ENCODE results near the gene RAB20. TPM values are rescaled to one million over a fixed set of nuclear protein-coding genes. Genes with fewer than 3 reads are reported as not detected.

Gene RAB20
- total RNA-seq, 1 experiment from 2014 or later = 7.9 TPM

DNA sequence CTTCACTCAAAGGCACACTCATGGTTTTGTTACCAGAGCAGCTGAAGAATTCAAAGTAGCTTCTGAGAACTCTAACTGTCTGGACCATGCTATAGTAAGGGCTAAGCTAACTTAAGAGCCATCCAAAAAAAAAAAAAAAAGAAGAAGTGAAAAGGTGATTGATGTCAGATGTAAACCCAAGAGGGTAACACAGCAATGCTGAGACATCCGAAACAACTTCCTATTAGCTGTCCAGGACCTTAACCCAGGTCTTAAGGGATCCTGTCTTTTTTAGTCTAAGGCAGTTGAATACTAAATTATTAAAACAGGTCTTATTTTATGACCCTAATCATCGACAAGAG is 11.2 kb upstream of the RAB20 start:
- TF ChIP-seq TCF7L2 (IDR thresholded peaks at IDR 0.05; ENCODE audit: low read depth, low read length) = no peak
- intact Hi-C loops (cut with micrococcal nuclease; ENCODE audit: unreplicated experiment) (no loop called here), in situ Hi-C loops (cut with HindIII; ENCODE audit: low pct_unique_long_range_greater_than_20kb, low sequenced_read_pairs) (no loop called here)
- H3K36me3 ChIP-seq (ENCODE audit: control insufficient read depth, insufficient read depth, low read length) = no peaks in the 10 kb centered on the region
- no peaks in the 10 kb centered on the region for H3K9me3 ChIP-seq (ENCODE audit: control insufficient read depth, insufficient read depth, low read depth, low read length)
- CTCF ChIA-PET = no interaction called here
- H3K4me1 ChIP-seq (ENCODE audit: control insufficient read depth, insufficient read depth, low read length) = no peaks in the 10 kb centered on the region
- no peaks in the 10 kb centered on the region; the same call in 1 of the 2 replicates for H3K27me3 ChIP-seq (ENCODE audit: control insufficient read depth, insufficient read depth, low read length)
- BruUV-seq (replicated peaks) = no TSS peak
- H3K4me3 ChIP-seq (ENCODE audit: low read depth in 2 of 2, low read length in 2 of 2) = no peak overlapping the region
- POLR2A ChIA-PET = no interaction called here
- no peak for ATAC-seq
- H3K27ac ChIP-seq (ENCODE audit: low read length) = no peak overlapping the region
- no peak for DNase-seq (ENCODE audit: low read depth, low spot score)

DNA sequence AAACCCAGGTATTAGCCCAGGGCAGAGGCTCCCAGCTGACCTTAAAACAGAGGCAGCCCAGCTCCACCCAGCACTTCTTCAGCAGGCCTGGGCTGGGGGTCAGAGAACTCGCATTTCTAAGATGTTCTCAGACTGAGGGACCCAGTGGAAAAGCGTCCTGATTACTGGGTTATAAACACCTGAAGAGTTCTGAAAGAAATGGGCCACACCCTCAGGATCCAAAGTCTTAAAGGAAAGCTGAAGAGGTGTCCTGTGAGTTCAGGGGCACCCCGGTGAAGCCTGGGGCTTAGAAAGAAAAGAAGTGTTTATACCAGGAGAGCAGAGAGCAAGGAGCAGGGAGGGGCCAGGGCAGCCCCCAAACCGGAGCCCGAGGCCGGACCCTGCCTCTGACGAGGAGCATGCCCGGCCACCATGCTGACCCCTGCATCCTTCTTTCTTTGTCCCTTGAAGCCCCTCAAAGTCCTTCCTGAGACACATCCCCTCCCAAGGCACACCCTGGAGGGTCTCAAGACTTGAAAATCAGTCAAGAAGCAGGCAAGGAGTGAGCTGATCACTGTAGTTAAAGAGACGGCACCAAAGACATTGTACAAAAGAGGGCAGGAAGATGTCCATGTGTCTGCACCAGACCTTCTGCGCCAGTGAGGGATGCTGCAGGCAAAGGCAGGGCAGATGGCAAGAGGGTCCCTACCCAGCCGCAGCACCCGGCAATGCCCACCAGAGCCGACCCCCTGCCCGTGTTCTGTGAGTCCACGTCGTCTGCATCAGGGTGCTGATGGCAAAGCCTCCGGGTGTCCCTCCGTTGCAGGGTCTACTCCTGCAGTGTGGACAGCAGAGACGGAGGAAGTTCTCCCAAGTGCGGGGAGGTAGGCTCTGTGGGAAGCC is 10.6 kb upstream of the RAB20 start:
- CTCF ChIA-PET = no interaction called here
- Histone ChIP-seq H3K9me3 (ENCODE audit: control insufficient read depth, insufficient read depth, low read depth, low read length) (no peaks in the 10 kb centered on the region), H3K36me3 (ENCODE audit: control insufficient read depth, insufficient read depth, low read length) (no peaks in the 10 kb centered on the region), H3K27me3 (ENCODE audit: control insufficient read depth, insufficient read depth, low read length) (no peaks in the 10 kb centered on the region; the same call in 1 of the 2 replicates), H3K27ac (ENCODE audit: low read length) (no peak overlapping the region), H3K4me1 (ENCODE audit: control insufficient read depth, insufficient read depth, low read length) (no peaks in the 10 kb centered on the region), H3K4me3 (ENCODE audit: low read depth in 2 of 2, low read length in 2 of 2) (no peak overlapping the region)
- BruUV-seq (replicated peaks) = no TSS peak
- TF ChIP-seq SIN3A (IDR thresholded peaks at IDR 0.05; ENCODE audit: borderline replicate concordance, insufficient read depth, low read depth, low read length) (no peak), POLR2AphosphoS5 (IDR thresholded peaks at IDR 0.05; ENCODE audit: low read depth, low read length) (no peak), TCF7L2 (IDR thresholded peaks at IDR 0.05; ENCODE audit: low read depth, low read length) (no peak)
- TF ChIP-seq, protein P1, sequence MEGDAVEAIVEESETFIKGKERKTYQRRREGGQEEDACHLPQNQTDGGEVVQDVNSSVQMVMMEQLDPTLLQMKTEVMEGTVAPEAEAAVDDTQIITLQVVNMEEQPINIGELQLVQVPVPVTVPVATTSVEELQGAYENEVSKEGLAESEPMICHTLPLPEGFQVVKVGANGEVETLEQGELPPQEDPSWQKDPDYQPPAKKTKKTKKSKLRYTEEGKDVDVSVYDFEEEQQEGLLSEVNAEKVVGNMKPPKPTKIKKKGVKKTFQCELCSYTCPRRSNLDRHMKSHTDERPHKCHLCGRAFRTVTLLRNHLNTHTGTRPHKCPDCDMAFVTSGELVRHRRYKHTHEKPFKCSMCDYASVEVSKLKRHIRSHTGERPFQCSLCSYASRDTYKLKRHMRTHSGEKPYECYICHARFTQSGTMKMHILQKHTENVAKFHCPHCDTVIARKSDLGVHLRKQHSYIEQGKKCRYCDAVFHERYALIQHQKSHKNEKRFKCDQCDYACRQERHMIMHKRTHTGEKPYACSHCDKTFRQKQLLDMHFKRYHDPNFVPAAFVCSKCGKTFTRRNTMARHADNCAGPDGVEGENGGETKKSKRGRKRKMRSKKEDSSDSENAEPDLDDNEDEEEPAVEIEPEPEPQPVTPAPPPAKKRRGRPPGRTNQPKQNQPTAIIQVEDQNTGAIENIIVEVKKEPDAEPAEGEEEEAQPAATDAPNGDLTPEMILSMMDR (IDR thresholded peaks at IDR 0.05) = no peak
- TF ChIP-seq, protein P2, sequence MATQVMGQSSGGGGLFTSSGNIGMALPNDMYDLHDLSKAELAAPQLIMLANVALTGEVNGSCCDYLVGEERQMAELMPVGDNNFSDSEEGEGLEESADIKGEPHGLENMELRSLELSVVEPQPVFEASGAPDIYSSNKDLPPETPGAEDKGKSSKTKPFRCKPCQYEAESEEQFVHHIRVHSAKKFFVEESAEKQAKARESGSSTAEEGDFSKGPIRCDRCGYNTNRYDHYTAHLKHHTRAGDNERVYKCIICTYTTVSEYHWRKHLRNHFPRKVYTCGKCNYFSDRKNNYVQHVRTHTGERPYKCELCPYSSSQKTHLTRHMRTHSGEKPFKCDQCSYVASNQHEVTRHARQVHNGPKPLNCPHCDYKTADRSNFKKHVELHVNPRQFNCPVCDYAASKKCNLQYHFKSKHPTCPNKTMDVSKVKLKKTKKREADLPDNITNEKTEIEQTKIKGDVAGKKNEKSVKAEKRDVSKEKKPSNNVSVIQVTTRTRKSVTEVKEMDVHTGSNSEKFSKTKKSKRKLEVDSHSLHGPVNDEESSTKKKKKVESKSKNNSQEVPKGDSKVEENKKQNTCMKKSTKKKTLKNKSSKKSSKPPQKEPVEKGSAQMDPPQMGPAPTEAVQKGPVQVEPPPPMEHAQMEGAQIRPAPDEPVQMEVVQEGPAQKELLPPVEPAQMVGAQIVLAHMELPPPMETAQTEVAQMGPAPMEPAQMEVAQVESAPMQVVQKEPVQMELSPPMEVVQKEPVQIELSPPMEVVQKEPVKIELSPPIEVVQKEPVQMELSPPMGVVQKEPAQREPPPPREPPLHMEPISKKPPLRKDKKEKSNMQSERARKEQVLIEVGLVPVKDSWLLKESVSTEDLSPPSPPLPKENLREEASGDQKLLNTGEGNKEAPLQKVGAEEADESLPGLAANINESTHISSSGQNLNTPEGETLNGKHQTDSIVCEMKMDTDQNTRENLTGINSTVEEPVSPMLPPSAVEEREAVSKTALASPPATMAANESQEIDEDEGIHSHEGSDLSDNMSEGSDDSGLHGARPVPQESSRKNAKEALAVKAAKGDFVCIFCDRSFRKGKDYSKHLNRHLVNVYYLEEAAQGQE (IDR thresholded peaks at IDR 0.05; ENCODE audit: insufficient read depth in 1 of 2, low read depth in 2 of 2, low read length in 1 of 2) = no peak
- in situ Hi-C loops (cut with HindIII; ENCODE audit: low pct_unique_long_range_greater_than_20kb, low sequenced_read_pairs) (no loop called here), intact Hi-C loops (cut with micrococcal nuclease; ENCODE audit: unreplicated experiment) (no loop called here)
- ATAC-seq (no peak), DNase-seq (ENCODE audit: low read depth, low spot score) (no peak)
- POLR2A ChIA-PET = no interaction called here

DNA sequence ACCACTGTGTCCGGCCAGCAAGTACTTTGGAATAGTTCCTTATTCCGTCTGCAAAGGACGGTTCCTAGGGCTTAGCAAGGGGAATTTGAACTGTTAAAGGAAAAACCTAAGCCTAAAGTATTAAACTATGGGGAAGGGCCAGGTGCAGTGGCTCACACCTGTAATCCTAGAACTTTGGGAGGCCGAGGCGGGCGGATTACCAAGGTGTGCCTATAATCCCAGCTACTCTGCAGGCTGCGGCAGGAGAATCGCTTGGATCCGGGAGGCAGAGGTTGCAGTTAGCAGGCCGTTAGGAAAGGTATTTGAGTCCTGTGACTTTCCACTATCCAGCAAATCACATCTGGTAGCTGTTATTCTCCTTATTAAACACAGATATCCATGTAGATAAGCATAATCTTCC is 9.4 kb upstream of the RAB20 start:
- Histone ChIP-seq H3K27me3 (ENCODE audit: control insufficient read depth, insufficient read depth, low read length) (no peaks in the 10 kb centered on the region; the same call in 1 of the 2 replicates), H3K27ac (ENCODE audit: low read length) (no peak overlapping the region), H3K4me3 (ENCODE audit: low read depth in 2 of 2, low read length in 2 of 2) (no peak overlapping the region), H3K36me3 (ENCODE audit: control insufficient read depth, insufficient read depth, low read length) (no peaks in the 10 kb centered on the region), H3K9me3 (ENCODE audit: control insufficient read depth, insufficient read depth, low read depth, low read length) (no peaks in the 10 kb centered on the region), H3K4me1 (ENCODE audit: control insufficient read depth, insufficient read depth, low read length) (no peaks in the 10 kb centered on the region)
- ATAC-seq = no peak
- POLR2A ChIA-PET = no interaction called here
- intact Hi-C loops (cut with micrococcal nuclease; ENCODE audit: unreplicated experiment) = no loop called here
- in situ Hi-C loops (cut with HindIII; ENCODE audit: low pct_unique_long_range_greater_than_20kb, low sequenced_read_pairs) = no loop called here
- CTCF ChIA-PET = no interaction called here
- no peak for DNase-seq (ENCODE audit: low read depth, low spot score)
- no TSS peak for BruUV-seq (replicated peaks)
- TF ChIP-seq POLR2AphosphoS5 (IDR thresholded peaks at IDR 0.05; ENCODE audit: low read depth, low read length) (no peak), TCF7L2 (IDR thresholded peaks at IDR 0.05; ENCODE audit: low read depth, low read length) (no peak), SIN3A (IDR thresholded peaks at IDR 0.05; ENCODE audit: borderline replicate concordance, insufficient read depth, low read depth, low read length) (no peak)
- TF ChIP-seq, protein P1 (IDR thresholded peaks at IDR 0.05) = no peak
- TF ChIP-seq, protein P2 (IDR thresholded peaks at IDR 0.05; ENCODE audit: insufficient read depth in 1 of 2, low read depth in 2 of 2, low read length in 1 of 2) = no peak
